Smooth muscle cell (in vitro differentiated cells): ENCODE measurements around the gene COX6A2. TPM values are rescaled to one million over a fixed set of nuclear protein-coding genes. Genes with fewer than 3 reads are reported as not detected.

Experiments used
- DNase-seq: peaks from one replicate; lab custom pipeline; 2025; ENCODE audit not compliant: unreplicated experiment; lab: John Stamatoyannopoulos, UW
- H2AFZ ChIP-seq: fragments of 200-600 bp; sonication (generic); 2 replicates; pipeline ENCODE4 v1.6.0; 2016; ENCODE audit warnings: antibody characterized with exemption, low read depth, mild to moderate bottlenecking
- H3F3A ChIP-seq: fragments of 200-600 bp; sonication (generic); 2 replicates; pipeline ENCODE4 v1.6.0; 2017; ENCODE audit warnings: antibody characterized with exemption, low read depth
- H3K27ac ChIP-seq: fragments of 200-600 bp; sonication (generic); 2 replicates; pipeline ENCODE4 v1.5.1; 2016; ENCODE audit warnings: low read depth, mild to moderate bottlenecking
- H3K27me3 ChIP-seq: fragments of 200-600 bp; sonication (generic); 2 replicates; pipeline ENCODE4 v1.6.1; 2016; ENCODE audit warnings: low read depth, mild to moderate bottlenecking
- H3K36me3 ChIP-seq: fragments of 200-600 bp; sonication (generic); 2 replicates; pipeline ENCODE4 v1.5.1; 2016; ENCODE audit warnings: low read depth
- H3K4me1 ChIP-seq: fragments of 200-600 bp; sonication (generic); 2 replicates; pipeline ENCODE4 v1.5.1; 2016; ENCODE audit warnings: low read depth
- H3K4me2 ChIP-seq: fragments of 200-600 bp; sonication (generic); 2 replicates; pipeline ENCODE4 v1.6.0; 2016; ENCODE audit warnings: mild to moderate bottlenecking
- H3K4me3 ChIP-seq: fragments of 200-600 bp; sonication (generic); 2 replicates; pipeline ENCODE4 v1.5.1; 2016; ENCODE audit warnings: mild to moderate bottlenecking
- H3K79me2 ChIP-seq: fragments of 200-600 bp; sonication (generic); 2 replicates; pipeline ENCODE4 v1.6.0; 2016; ENCODE audit warnings: low read depth, mild to moderate bottlenecking
- H3K9ac ChIP-seq: fragments of 200-600 bp; sonication (generic); 2 replicates; pipeline ENCODE4 v1.6.0; 2016; ENCODE audit warnings: low read depth
- H3K9me3 ChIP-seq: fragments of 200-600 bp; sonication (generic); replicated peaks from 2 replicates; pipeline ENCODE4 v1.5.1; 2016; ENCODE audit warnings: low read depth
- H4K20me1 ChIP-seq: fragments of 200-600 bp; sonication (generic); 2 replicates; pipeline ENCODE4 v1.6.0; 2016; ENCODE audit warnings: low read depth
- CTCF ChIP-seq: fragments of 200-600 bp; sonication (generic); IDR thresholded peaks from 2 replicates; pipeline ENCODE4 v1.5.1; 2017; ENCODE audit warnings: borderline replicate concordance, mild to moderate bottlenecking, antibody characterized with exemption; ENCODE audit not compliant: insufficient read depth, poor library complexity, severe bottlenecking
- WGBS: methylation state at CpG from one replicate; pipeline ENCODE4 v1.1.7; 2016; ENCODE audit warnings: low lambda C conversion rate; 5-methylcytosine and 5-hydroxymethylcytosine counted together
- polyA plus RNA-seq: library from polyadenylated mRNA; unstranded; fragments of >200 nt; fragmentation: Nextera tagmentation; extraction: Ambion mirVana; gene quantifications from 2 replicates; pipeline ENCODE4 v1.2.1, GENCODE V29; 2016
- total RNA-seq: library from RNA; depleted of rRNA; stranded (reverse); fragments of >200 nt; gene quantifications from 2 replicates; pipeline ENCODE4 v1.2.3, GENCODE V29; 2014

Gene COX6A2
- total and polyA plus RNA-seq, 2 experiments from 2014 or later, result not detected

- Histone ChIP-seq H3K4me1 (no peaks in the 10 kb centered on the region), H3K27me3 (no peaks in the 10 kb centered on the region), H3K4me2 (no peak overlapping the region), H3K9me3 (no peaks in the 10 kb centered on the region), H3K4me3 (no peak overlapping the region), H3K36me3 (no peaks in the 10 kb centered on the region), H2AFZ (no peak overlapping the region), H3K79me2 (no peaks in the 10 kb centered on the region), H3K27ac (no peak overlapping the region), H3K9ac (no peak overlapping the region), H4K20me1 (no peaks in the 10 kb centered on the region), H3F3A (no peaks in the 10 kb centered on the region)
- WGBS, result 88% methylated on average over 6 of the region's 6 CpGs
- no peak for DNase-seq
- TF ChIP-seq CTCF, result no peak
These were observed 32.5 kb downstream of the COX6A2 start for GRCh38 chr16:31395647-31396046.

GRCh38 chr16:31393056-31393455, 35.1 kb downstream of the COX6A2 start, which contains the start of gene ITGAD:
ITGAD (plus strand) TSS chr16:31393335; CDS start chr16:31393361, 26 bp downstream.
- no peaks in the 10 kb centered on the region for H4K20me1 ChIP-seq
- no peaks in the 10 kb centered on the region for H3K4me1 ChIP-seq
- no peaks in the 10 kb centered on the region for H3F3A ChIP-seq
- no peaks in the 10 kb centered on the region for H3K27me3 ChIP-seq
- no peak for TF ChIP-seq CTCF
- H3K79me2 ChIP-seq, result no peaks in the 10 kb centered on the region
- no peak within 1 kb of the TSS for H3K27ac ChIP-seq
- H3K9me3 ChIP-seq, result no peaks in the 10 kb centered on the region
- 79% methylated on average over 4 of the region's 5 CpGs for whole genome bisulfite sequencing
- H3K36me3 ChIP-seq, result no peaks in the 10 kb centered on the region
- H3K4me2 ChIP-seq, result no peak within 1 kb of the TSS
- no peak within 1 kb of the TSS for H3K9ac ChIP-seq
- H3K4me3 ChIP-seq, result no peak within 1 kb of the TSS
- no peak within 1 kb of the TSS for H2AFZ ChIP-seq
- DNase-seq, result no peak

GRCh38 chr16:31390504-31391041, 37.6 kb downstream of the COX6A2 start:
- Histone ChIP-seq H3F3A (no peaks in the 10 kb centered on the region), H3K4me2 (no peak overlapping the region), H3K4me3 (no peak overlapping the region), H4K20me1 (no peaks in the 10 kb centered on the region), H2AFZ (no peak overlapping the region), H3K9me3 (no peaks in the 10 kb centered on the region), H3K79me2 (no peaks in the 10 kb centered on the region), H3K36me3 (no peaks in the 10 kb centered on the region), H3K27me3 (no peaks in the 10 kb centered on the region), H3K4me1 (peaks cover 2% of the 10 kb centered on the region), H3K27ac (no peak overlapping the region), H3K9ac (no peak overlapping the region)
- WGBS, result 86% methylated on average over 6 of the region's 6 CpGs
- no peak for TF ChIP-seq CTCF
- no peak for DNase-seq

GRCh38 chr16:31388535-31388934, 39.6 kb downstream of the COX6A2 start:
- peaks cover 2% of the 10 kb centered on the region for H3K4me1 ChIP-seq

More at GRCh38 chr16:31388535-31388934, 39.6 kb downstream of the COX6A2 start:
- H2AFZ ChIP-seq, result no peak overlapping the region
- 60% methylated on average over 2 of the region's 2 CpGs for WGBS
- H3K9ac ChIP-seq, result no peak overlapping the region
- no peaks in the 10 kb centered on the region for H3K79me2 ChIP-seq
- no peaks in the 10 kb centered on the region for H3K36me3 ChIP-seq
- H4K20me1 ChIP-seq, result no peaks in the 10 kb centered on the region
- H3F3A ChIP-seq, result no peaks in the 10 kb centered on the region
- no peaks in the 10 kb centered on the region for H3K27me3 ChIP-seq
- H3K27ac ChIP-seq, result no peak overlapping the region
- H3K4me3 ChIP-seq, result no peak overlapping the region
- TF ChIP-seq CTCF, result no peak
- no peaks in the 10 kb centered on the region for H3K9me3 ChIP-seq
- no peak for DNase-seq
- no peak overlapping the region for H3K4me2 ChIP-seq
